Fibroblast of lung (primary cell): Measurements from ENCODE around the gene NPAT.

Source experiments
- EZH2 ChIP-seq: IDR thresholded peaks from 2 replicates; pipeline ENCODE4 v1.5.1; 2012; ENCODE audit warnings: low read length, control low read depth, mild to moderate bottlenecking; ENCODE audit errors: missing control alignments
- TF ChIP-seq, protein P1 (sequence below), 2 donors: IDR thresholded peaks in 1 of 2; conservative IDR thresholded peaks in 1 of 2; 1 replicate in 1 of 2; 2 replicates in 1 of 2; pipeline ENCODE4 v1.5.1; 2011 to 2012; ENCODE audit warnings: low read length in 2 of 2, control low read depth in 1 of 2, inconsistent platforms in 1 of 2, low read depth in 1 of 2, mild to moderate bottlenecking in 1 of 2

DNA sequence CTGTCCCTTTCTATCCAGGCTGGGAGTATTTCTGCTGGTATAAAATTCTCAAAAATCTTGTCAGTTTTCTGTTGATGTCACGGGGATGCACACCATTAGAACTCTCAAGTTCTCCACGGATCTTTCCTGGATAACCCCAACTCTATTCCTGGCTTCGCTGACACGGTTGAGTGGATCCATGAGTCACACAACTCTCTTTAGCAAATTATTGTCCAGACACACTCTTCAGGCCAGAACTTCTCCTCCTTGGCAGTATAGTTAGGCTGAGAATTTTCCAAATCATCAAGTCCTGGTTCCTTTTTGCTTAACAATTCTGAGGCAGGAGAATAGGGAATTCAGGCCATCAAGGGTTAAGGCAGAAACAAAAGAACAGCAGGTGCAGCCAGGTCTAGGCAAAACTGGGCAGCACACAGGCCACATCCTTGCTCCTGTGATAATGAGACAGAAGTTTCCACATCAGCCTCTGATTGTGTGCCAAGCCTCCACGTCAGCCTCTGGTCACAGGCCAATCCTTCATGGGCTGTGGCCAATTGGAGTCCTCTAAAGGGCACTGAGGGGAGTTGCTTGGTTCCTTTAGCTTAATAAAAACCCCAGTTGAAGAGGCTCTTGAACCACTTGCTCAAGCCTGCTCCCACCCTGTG lies 106.8 kb downstream of the NPAT start:
- TF ChIP-seq, protein P1, sequence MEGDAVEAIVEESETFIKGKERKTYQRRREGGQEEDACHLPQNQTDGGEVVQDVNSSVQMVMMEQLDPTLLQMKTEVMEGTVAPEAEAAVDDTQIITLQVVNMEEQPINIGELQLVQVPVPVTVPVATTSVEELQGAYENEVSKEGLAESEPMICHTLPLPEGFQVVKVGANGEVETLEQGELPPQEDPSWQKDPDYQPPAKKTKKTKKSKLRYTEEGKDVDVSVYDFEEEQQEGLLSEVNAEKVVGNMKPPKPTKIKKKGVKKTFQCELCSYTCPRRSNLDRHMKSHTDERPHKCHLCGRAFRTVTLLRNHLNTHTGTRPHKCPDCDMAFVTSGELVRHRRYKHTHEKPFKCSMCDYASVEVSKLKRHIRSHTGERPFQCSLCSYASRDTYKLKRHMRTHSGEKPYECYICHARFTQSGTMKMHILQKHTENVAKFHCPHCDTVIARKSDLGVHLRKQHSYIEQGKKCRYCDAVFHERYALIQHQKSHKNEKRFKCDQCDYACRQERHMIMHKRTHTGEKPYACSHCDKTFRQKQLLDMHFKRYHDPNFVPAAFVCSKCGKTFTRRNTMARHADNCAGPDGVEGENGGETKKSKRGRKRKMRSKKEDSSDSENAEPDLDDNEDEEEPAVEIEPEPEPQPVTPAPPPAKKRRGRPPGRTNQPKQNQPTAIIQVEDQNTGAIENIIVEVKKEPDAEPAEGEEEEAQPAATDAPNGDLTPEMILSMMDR (conservative IDR thresholded peaks at IDR 0.05 in 1 of 2, IDR thresholded peaks at IDR 0.05 in 1 of 2; ENCODE audit: low read depth in 1 of 2, low read length in 2 of 2) = no peak
- TF ChIP-seq EZH2 = no peak
